HG02938 (cell line): ENCODE results near the gene TMEM182.

Experiments used
- ATAC-seq: cut with Tn5 transposase; IDR thresholded peaks from one replicate; pipeline ENCODE4 v1.9.1; 2021; ENCODE audit warnings: mild to moderate bottlenecking, moderate library complexity; ENCODE audit not compliant: unreplicated experiment

TMEM182 gene

GRCh38 chr2:102801098-102801718, 39.4 kb downstream of the TMEM182 start:
- ATAC-seq, result no peak

- ATAC-seq, result no peak
Observed at GRCh38 chr2:102801858-102802699, 40.2 kb downstream of the TMEM182 start.

DNA sequence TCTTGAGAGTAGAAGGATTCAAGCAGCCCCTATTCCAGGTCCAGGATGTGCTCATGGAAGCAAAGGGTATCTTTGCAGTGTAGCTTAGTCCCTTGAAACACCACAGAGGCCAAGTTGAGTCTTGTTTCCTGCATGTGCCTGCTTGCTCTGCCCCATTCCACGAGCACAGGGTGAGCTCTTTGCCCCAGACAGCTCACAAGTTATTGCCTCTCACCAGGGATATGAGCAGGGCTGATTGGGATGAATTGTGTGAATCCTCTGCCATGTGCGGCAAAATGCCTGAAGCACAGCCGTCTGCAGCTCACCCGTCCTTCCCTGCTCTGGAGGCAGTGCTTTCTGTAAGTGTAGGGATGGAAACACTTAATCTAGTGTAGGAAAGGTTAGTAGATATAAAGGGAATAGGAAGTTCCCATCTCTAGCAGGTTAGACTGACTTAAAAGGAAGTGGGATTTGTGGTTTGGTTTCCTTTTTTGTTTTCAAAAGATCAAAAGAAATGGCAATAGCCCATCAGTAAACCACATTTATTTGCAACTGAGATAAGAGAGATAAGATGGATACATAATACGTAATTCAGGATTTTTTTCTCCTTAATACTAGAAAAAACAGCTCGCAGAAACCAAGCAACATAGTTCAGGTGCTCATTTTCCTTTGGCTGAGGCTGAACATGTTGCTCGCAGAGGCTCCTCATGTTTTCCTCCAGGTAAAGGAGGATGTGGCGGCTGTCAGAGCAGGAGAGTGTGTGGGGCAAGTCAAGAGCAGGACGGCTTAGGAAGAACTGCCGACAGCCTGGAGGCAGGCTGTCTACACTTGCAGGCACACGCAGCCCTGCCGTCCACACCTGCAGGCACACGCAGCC, 41.4 kb downstream of the TMEM182 start:
- ATAC-seq, result no peak

DNA sequence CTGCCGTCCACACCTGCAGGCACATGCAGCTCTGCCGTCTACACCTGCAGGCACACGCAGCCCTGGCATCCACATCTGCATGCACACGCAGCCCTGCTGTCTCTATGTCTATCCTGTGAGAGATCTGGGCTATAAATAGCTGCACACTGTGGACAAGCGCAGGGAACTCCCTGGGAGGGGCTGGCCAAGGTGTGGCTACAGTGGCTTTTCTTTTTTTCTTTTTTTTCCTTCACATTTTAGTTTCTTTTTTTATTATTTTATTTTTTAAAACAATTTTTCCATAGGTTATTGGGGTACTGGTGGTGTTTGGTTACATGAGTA, 42.0 kb downstream of the TMEM182 start:
- no peak for ATAC-seq

GRCh38 chr2:102806250-102806837, 44.5 kb downstream of the TMEM182 start:
- peak; percentile 85 for ATAC-seq

- ATAC-seq, result no peak
Observed at GRCh38 chr2:102809291-102810189, 47.7 kb downstream of the TMEM182 start.

GRCh38 chr2:102815285-102815684, 53.5 kb downstream of the TMEM182 start:
- ATAC-seq, result no peak

- ATAC-seq, result no peak
Observed at GRCh38 chr2:102826904-102827303, 65.1 kb downstream of the TMEM182 start.

GRCh38 chr2:102832789-102833188, 71.0 kb downstream of the TMEM182 start:
- ATAC-seq, result no peak

DNA sequence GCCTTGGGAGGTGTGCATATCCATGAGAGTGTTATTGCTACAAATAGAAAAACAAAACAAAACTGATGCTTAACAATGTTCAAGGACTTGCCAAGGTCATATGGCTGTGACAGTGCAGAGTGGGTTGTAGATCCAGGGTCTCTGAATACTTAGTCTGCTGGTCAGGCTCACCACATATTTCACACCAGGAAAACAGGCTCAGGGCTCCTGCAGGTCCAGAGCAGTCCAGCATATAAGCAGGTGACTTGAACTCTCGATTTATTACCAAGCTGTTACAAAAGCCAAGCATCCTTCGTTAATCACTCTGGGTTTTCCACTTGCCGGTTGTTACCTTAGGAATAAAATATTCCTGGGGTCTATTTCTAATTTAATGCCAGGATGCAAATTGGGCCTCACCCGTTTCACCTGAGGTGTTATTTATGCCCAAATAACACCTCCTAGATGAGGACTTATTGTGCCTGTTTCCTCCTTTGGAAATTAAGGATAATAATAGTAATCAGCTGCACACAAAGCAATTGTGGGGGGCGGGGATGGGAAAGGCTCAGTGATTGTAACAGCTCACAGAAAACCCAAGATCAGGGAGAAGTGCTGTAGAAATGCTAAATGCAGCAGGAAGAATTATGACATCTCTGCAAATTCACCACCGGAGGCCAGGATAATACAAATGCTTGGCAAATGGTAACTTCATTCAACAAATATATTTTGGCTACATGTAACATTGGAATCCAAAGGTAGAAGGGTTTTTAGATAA, 72.9 kb downstream of the TMEM182 start:
- no peak for ATAC-seq

DNA sequence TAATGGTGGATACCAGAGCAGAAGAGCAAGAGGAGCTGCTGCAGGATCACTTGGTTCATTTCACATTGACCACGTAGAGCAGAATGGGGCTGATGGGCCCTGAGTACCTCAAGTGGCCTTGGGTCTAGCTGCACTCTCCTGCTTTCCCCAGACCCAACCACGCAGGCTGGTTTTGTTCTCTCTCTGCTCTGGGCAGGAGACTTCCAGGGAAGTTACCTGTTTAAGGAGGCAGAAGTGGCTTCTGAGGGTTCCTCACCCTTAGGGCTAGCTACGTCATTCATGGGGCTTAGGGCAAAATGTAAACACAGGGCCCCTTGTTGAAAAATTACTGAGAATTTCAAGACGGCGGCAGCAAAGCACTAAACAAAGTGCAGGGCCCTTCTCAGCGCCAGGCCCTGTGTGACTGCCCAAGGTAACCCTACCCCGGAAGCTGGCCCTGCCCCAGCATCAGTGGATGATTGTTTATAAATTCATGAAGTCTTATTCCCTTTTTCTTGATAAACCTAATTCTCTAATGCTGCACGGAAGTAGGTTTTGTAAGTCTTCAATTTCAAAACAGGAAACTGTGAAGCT, 75.9 kb downstream of the TMEM182 start:
- ATAC-seq, result no peak

GRCh38 chr2:102839668-102840388, 78.0 kb downstream of the TMEM182 start:
- no peak for ATAC-seq

DNA sequence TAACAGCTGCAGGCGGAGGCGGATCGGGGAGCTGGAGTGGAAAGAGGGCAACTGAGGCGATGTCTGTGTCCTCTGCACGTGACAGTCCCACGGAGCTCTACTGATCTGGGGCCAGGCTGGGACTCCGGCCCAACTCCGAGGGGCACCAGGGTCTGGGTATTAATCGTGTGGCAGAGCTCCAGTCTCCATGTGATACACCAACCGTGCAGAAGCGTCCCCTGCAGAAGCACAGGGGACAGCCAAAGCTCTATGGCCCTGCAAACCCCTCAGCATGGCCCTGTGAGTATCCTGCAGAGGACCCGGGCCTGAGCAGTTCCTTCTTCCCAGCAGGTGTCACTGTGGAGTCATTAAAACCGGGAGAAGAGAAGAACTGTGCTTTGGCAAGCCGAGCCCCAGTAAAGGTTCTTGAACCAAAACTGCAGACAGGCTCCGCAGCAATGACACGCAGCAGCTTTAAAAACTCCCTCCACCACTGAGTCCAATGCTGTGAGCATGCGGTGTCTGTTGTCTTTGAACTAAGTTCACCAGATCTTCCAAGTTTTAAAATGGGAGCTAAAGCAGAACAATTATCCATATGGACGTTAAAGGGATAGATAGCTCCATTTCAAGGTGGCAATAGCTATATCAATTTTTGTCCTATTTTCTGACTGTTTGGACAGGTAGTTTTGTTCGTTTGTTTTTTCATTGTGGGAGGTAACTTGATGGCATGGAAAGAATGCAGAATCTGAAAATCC, 79.4 kb downstream of the TMEM182 start:
- peak; percentile 69 for ATAC-seq

DNA sequence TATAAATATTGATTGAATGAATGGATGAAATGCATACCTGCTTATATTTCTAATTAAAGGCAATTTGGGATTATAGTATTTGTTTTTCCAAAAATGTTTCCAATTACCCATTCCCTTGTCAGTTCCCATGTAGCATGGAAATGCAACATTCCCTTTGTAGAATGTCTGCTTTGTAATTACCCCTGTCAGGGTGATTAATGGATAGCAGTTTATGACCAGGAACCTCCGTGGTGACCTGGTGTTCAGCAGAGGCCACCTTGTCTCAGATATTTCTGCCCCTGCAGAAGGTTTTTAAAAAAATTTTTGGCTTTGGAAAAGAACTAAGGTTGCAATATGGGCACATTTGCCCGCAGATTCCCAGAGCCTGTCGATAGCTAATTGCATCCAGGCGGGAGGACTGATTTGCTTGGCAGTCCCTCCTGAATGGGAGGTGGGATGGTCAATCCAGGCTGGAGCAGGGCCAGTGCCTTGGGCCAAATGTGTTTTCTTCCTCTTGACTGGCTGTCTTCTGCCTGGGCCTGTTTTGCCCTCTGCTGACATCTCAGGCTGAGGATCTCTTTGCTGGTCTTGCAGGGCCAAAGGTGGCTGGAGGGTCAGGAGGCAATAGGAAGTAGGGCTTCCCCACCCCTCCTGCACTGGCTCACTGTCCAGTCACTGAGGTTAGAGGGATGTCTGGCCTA, 82.1 kb downstream of the TMEM182 start:
- no peak for ATAC-seq

DNA sequence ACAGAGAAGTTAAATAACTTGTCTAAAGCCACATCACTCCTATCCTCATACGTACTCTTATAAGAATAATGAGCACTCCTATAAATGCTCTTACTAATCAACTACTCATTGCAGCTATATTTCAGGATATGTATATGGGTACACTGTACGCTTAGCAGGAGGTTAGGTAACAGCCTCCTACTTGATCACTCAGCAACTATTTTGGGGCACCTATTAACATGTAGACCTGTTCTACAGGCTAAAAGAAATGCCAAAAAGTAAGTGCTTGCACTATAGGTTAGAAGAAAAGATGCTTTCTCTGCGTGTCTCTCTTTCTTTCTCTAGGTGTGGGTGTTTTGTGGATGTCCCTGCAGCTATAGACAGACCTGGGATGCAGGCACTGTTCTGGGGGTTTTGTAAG, 83.1 kb downstream of the TMEM182 start:
- ATAC-seq, result no peak

DNA sequence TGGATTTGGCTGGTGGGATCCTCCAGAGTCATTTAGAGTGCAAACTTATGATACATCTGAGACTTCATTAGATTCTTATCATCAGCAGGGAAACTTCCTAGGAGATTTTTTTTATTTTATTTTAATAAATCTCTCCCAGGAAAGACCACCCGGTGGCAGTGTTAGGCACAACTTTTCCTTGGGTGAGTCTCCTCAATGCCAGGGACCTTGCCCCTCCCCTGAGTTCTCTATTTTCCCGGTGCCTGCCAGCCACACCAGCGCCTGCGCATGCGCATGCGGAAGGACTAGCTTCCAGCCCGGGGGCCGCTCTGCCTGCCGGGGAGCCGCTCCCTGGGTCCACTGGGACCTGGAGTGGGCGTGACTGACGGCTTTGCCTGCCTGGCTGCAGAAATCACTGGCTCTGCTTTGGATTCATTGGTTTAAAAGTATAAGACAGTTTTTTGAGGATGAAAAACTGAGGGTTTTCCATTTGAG, 86.6 kb downstream of the TMEM182 start:
- no peak for ATAC-seq

- ATAC-seq, result no peak
Observed at GRCh38 chr2:102850888-102851287, 89.1 kb downstream of the TMEM182 start.
